Measurements from ENCODE around the gene RPLP2. TPM values are rescaled to one million over a fixed set of nuclear protein-coding genes. Genes with fewer than 3 reads are reported as not detected.

Gene RPLP2
- total and polyA plus RNA-seq, 2 of the 4 experiments (the other 2 are of a cell fraction) = 59.9 to 1,897 TPM

DNA sequence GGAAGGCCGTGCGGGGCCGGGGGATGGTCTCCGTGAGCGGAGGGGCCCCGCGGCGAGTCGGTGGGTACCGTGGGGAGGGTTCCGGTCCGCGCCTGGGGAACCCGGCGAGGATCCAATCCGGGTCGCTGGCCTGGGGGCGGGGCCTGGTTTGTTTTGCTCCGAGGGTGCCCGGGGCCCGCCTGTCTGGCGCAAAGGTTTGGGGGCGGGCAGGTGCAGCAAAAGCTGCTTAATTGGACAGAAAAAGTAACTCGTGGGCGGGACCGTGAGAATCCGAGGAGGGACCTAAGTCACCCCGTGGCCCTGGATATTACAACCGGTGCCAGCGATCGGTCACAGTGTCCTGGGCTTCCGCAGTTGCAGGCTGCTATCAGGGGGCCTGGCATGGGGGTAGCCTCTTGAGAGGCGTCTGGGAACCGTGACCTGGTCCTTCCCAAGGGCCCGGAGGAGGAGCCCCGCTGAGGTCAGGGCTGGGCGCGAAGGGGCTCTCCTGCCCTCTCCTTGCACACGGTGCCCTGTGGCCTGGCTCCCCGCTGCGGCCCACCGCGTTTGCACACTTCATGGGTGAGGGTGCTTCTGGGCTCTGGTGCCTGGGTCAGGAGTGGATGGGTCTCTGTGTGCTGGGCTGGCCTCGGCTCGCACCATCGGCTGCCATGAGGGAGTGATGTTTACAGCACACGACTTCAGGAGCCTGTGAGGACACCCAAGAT is 10.3 kb downstream of the RPLP2 start:
- Histone ChIP-seq H3K9me1 (ENCODE audit: insufficient read depth, low read length) (peaks cover 13% of the 10 kb centered on the region), H2AK5ac (ENCODE audit: low read depth, low read length) (peak overlapping the region; percentile 70; the same call in 1 of the 2 replicates), H2BK5ac (ENCODE audit: low read depth, low read length, poor library complexity, severe bottlenecking) (peak overlapping the region; percentile 73), H3K27me3 (ENCODE audit: control insufficient read depth, insufficient read depth, low read length) (no peaks in the 10 kb centered on the region), H3K4me1 (ENCODE audit: control insufficient read depth, insufficient read depth, low read length) (peaks cover 21% of the 10 kb centered on the region), H3K23ac (ENCODE audit: low read depth, low read length) (0 out of 2 replicates have a peak overlapping the region, but pooled peaks have one; percentile 48), H2AK9ac (replicated peaks; ENCODE audit: low read depth, low read length, poor library complexity) (peak overlapping the region; percentile 94), H3K36me3 (ENCODE audit: control insufficient read depth, insufficient read depth, low read length) (peaks cover 24% of the 10 kb centered on the region), H4K91ac (ENCODE audit: insufficient read depth, low read depth, low read length) (no peak overlapping the region), H3K56ac (ENCODE audit: extremely low read depth, insufficient read depth, low read length) (no peak overlapping the region), H3K9me3 (ENCODE audit: control insufficient read depth, insufficient read depth, low read length) (no peaks in the 10 kb centered on the region), H2BK20ac (ENCODE audit: low read depth, low read length) (no peak overlapping the region), H3K4me2 (ENCODE audit: low read depth, low read length) (peak overlapping the region; percentile 99), H3K27ac (ENCODE audit: insufficient read depth, low read length) (peak overlapping the region; percentile 67; the same call in 1 of the 2 replicates), H3K14ac (replicated peaks; ENCODE audit: low read depth, low read length) (peak overlapping the region; percentile 29; the same call in 1 of the 2 replicates), H3K18ac (ENCODE audit: low read depth, low read length) (no peak overlapping the region), H4K8ac (ENCODE audit: low read depth in 2 of 2, low read length in 2 of 2) (no peak overlapping the region), H2BK15ac (ENCODE audit: low read depth, low read length) (no peak overlapping the region), H2AFZ (replicated peaks; ENCODE audit: low read length, poor library complexity) (peak overlapping the region; percentile 89), H4K5ac (ENCODE audit: low read depth, low read length) (no peak overlapping the region), H2BK120ac (ENCODE audit: low read depth, low read length) (no peak overlapping the region), H3K4ac (ENCODE audit: low read depth, low read length) (no peak overlapping the region), H3K4me3 (ENCODE audit: insufficient read depth, low read depth, low read length) (peak overlapping the region; percentile 87), H3K9ac (ENCODE audit: low read depth, low read length) (peak overlapping the region; percentile 66), H3K79me1 (ENCODE audit: low read depth in 1 of 2, low read length in 2 of 2) (peaks cover 19 to 29% of the 10 kb centered on the region in 2 experiments), H4K20me1 (ENCODE audit: insufficient read depth, low read length) (peaks cover 29% of the 10 kb centered on the region)
- CTCF ChIA-PET = no interaction called here
- TF ChIP-seq, protein P1, sequence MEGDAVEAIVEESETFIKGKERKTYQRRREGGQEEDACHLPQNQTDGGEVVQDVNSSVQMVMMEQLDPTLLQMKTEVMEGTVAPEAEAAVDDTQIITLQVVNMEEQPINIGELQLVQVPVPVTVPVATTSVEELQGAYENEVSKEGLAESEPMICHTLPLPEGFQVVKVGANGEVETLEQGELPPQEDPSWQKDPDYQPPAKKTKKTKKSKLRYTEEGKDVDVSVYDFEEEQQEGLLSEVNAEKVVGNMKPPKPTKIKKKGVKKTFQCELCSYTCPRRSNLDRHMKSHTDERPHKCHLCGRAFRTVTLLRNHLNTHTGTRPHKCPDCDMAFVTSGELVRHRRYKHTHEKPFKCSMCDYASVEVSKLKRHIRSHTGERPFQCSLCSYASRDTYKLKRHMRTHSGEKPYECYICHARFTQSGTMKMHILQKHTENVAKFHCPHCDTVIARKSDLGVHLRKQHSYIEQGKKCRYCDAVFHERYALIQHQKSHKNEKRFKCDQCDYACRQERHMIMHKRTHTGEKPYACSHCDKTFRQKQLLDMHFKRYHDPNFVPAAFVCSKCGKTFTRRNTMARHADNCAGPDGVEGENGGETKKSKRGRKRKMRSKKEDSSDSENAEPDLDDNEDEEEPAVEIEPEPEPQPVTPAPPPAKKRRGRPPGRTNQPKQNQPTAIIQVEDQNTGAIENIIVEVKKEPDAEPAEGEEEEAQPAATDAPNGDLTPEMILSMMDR (conservative IDR thresholded peaks at IDR 0.05; ENCODE audit: low read depth, low read length) = no peak
- no peak for TF ChIP-seq BHLHE40 (IDR thresholded peaks at IDR 0.05; ENCODE audit: low read depth, low read length)
- TF ChIP-seq CEBPB (IDR thresholded peaks at IDR 0.05; ENCODE audit: low read depth, low read length) = no peak
- TF ChIP-seq MXI1 (IDR thresholded peaks at IDR 0.05; ENCODE audit: borderline replicate concordance, low read depth, low read length) = no peak; the same call in 1 of the 2 replicates
- no peak for TF ChIP-seq POLR2A (IDR thresholded peaks at IDR 0.05; ENCODE audit: low read depth, low read length)
- TF ChIP-seq, protein P2, sequence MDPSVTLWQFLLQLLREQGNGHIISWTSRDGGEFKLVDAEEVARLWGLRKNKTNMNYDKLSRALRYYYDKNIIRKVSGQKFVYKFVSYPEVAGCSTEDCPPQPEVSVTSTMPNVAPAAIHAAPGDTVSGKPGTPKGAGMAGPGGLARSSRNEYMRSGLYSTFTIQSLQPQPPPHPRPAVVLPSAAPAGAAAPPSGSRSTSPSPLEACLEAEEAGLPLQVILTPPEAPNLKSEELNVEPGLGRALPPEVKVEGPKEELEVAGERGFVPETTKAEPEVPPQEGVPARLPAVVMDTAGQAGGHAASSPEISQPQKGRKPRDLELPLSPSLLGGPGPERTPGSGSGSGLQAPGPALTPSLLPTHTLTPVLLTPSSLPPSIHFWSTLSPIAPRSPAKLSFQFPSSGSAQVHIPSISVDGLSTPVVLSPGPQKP (IDR thresholded peaks at IDR 0.05; ENCODE audit: borderline replicate concordance, low read depth, low read length) = no peak
- TF ChIP-seq FOS (IDR thresholded peaks at IDR 0.05; ENCODE audit: low read depth, low read length) = no peak
- no peak for TF ChIP-seq RFX5 (IDR thresholded peaks at IDR 0.05; ENCODE audit: low read depth, low read length)
- no peak for TF ChIP-seq MAFK (IDR thresholded peaks at IDR 0.05; ENCODE audit: low read depth, low read length)
- TF ChIP-seq MAZ (IDR thresholded peaks at IDR 0.05; ENCODE audit: borderline replicate concordance, low read depth, low read length) = no peak
- TF ChIP-seq, protein P3, sequence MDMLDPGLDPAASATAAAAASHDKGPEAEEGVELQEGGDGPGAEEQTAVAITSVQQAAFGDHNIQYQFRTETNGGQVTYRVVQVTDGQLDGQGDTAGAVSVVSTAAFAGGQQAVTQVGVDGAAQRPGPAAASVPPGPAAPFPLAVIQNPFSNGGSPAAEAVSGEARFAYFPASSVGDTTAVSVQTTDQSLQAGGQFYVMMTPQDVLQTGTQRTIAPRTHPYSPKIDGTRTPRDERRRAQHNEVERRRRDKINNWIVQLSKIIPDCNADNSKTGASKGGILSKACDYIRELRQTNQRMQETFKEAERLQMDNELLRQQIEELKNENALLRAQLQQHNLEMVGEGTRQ (IDR thresholded peaks at IDR 0.05; ENCODE audit: low read depth, low read length) = no peak
- TF ChIP-seq CHD1 (IDR thresholded peaks at IDR 0.05; ENCODE audit: low read depth, low read length) = no peak
- no peak for TF ChIP-seq RAD21 (IDR thresholded peaks at IDR 0.05; ENCODE audit: low read length)
- TF ChIP-seq NFE2L2 (IDR thresholded peaks at IDR 0.05; ENCODE audit: low read depth, low read length) = no peak
- dilution Hi-C loops (cut with HindIII; ENCODE audit: low sequenced_read_pairs, unreplicated experiment) (no loop called here), in situ Hi-C loops (cut with MboI; ENCODE audit: low sequenced_read_pairs) (no loop called here), intact Hi-C loops (cut with micrococcal nuclease) (no loop called here)
- POLR2A ChIA-PET (ENCODE audit: unreplicated experiment) = interaction anchor here (1.2 to 1.8 kb wide), 4 partner anchors 11 to 16 kb away, joined by 4 to 8 read pairs (median 4); partner anchors contain the start of genes PIDD1 and RPLP2
- no TSS peak for BruUV-seq (replicated peaks)
- peak; percentile 59 for DNase-seq
- WGBS, 2 experiments (ENCODE audit: extremely low coverage in 2 of 2, insufficient read length in 1 of 2) = 3% methylated on average over 37 of the region's 47 CpGs; no CpG with 5 or more reads in 1 of the 2 experiments
- peak; percentile 53 for ATAC-seq (ENCODE audit: low read depth)
